GM21737 (cell line): Measurements from ENCODE around the gene CEP128.

Experiments
- ATAC-seq: cut with Tn5 transposase; IDR thresholded peaks from one replicate; pipeline ENCODE4 v1.9.1; 2021; ENCODE audit warnings: mild to moderate bottlenecking, moderate library complexity; ENCODE audit not compliant: unreplicated experiment

CEP128 gene

DNA sequence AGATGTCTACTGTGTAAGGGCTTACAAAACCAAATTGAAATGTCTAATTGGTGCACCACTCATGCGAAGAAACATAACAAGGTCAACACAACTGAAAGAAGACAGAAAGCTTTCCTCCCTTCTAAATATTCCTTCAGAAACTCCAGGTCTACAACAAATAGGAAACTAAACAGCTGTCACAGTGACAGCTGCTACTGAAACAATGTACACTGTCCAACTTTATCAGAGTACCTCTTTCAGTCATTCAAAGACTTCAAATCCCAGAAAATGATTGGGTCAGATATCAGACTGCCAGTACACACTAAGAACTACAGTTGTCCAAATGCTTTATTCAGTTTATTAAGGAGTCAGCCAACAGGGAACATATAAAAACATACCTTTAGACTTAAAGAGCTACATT lies 35.2 kb downstream of the CEP128 start:
- no peak for ATAC-seq

DNA sequence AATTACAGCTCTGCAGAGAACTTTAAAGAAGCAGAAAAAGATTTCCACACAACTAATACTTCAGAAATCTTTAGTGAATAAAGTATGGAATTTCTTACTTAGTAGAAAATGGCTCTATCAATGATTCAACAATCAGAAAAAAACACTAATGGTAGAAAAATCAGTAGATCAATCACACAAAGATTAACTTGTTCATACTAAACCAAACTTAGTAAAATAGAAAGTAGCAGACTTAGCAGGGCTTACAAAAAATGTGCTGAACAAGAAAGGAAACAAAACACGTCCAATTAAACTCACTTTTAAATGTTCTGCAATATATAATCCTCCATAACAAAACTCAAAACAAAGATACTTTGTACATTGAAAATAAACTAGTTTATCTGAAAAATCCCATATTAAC lies 38.9 kb downstream of the CEP128 start:
- ATAC-seq = no peak

DNA sequence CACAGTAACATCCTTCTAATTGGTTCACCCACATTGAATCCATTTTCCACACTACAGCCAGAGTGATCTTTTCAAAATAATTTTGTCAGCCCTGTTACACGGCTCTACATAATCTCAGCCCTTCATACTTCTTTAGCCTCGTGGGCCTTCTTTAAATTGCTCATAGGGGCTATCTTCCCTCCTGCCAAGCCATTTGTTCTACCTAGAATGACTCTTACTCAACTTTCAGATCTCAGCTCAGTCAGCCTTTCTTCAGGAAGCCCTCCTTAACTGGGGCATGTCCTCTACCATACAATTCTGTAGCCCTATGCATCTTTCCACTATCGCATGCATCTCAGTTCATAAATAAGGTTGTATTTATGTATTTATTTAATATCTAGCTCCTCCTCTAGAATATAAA lies 39.7 kb downstream of the CEP128 start:
- ATAC-seq = no peak

DNA sequence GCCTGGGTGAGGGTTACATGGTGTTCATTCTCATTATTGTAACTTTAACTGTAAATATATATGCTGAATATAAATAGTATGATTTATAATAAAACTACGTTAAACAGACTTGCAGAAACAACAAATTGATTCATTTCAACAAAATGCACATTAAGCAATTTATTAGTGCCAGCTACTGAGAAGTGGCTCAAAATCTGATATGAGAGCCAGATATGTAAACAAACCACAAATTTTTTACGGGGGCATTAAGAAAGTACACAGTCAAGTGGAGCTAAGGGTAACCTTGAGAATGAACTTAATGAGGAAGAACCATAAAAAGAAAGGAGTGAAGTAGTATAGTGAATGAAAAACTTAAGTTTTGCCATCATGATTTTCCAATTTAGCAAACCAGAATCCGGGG lies 40.3 kb downstream of the CEP128 start:
- no peak for ATAC-seq

DNA sequence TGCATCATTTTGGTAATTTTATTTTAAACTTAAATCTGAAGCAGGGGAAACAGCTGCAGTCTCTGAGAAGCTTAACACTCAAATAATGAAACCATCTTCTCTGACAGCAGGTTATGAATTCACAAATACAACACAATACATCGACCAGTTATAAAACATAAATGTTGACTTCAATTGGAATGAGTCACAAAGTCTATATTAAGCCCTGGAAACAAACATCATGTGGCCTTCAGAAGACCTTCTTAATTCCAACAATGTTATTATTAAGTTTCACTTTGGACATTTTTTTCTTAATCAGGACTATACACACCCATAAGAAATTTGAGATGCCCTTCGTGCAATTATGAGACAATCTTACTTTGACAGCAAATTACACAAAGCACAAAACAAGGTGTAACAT lies 68.9 kb downstream of the CEP128 start:
- no peak for ATAC-seq

DNA sequence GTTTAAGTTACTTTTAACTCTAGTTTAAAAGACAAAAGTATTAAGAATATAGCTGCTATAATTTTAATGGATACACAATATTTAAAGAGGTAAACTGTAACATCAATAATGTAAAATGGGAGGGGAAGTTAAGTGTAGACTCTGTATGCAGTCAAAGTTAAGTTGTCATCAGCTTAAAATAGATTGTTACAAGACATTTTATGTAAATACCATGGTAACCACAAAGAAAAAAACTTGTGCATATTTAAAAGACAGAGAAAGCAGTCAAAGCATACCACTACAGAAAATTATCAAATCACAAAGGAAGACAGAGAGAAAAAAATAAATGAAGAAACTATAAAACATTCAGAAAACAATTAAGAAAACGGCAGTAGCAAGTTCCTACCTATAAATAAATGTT lies 73.3 kb downstream of the CEP128 start:
- ATAC-seq = no peak

DNA sequence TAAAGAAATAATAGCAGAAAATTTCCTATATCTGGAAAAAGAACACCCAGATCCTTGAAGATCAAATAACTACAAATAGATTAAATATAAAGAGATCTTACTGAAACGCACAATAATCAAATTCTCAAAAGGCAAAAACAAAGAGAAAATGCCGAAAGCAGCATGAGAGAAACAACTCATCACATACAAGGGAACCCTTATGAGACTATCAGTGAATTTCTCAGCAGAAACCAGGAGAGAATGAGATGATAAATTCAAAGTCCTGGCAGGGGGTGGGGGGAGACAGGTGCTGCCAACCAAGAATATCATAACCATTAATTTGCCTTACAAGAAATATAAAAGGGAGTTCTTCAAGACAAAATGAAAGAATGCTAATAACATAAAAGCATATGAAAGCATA lies 73.7 kb downstream of the CEP128 start:
- ATAC-seq = no peak

DNA sequence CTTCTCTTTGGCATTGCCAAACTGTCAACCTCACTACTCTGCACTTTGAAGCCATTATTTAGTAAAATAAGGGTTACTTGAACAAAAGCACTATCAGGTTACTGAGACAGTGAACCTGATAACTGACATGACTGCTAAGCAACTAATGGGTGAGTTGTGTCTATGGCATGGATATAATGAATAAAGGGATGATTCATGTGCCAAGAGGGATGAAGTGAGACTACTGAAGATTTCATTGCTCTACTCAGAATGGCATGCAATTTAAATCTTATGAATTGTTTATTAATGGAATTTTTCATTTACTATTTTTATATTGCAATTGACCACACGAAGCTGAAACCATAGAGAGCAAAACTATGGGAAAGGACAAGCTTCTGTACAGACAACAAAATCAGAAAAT lies 74.4 kb downstream of the CEP128 start:
- no peak for ATAC-seq

DNA sequence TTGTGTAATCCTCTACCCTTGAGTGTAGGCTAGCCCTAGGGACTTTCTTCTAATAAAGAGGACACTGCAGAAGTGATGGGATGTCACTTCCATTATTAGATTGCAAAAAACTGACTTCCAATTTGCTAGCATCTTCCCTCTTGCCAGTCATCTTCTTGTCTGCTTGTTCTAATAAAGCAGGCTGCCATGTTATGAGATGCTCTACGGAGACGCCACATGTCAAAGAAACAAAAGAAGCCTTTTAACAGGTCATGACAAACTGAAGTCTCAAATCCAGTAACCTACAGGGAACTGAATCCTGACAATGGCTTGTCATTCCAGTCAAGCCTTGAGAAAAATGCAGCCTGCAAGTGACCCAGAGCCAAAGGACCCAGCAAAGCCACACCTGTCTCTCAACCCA lies 76.0 kb downstream of the CEP128 start:
- no peak for ATAC-seq

DNA sequence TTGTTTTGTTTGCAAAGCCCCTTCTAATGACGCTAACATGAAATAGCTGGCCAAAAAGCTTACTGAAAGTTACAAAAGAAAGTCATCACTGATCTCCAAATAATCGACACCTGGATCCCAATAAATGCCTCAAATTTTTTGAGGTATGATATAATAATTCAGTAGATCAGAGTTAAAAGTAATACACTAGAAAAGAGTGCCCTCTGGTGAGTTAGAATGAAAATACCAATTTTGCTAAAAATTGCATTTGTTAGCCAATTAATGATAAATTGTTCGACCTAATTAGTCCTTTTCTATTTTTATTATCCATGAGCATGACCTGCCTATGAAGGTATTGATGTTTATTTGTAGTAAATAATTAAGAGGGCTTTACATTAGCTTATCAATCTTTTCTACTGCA lies 78.6 kb downstream of the CEP128 start:
- ATAC-seq = no peak

DNA sequence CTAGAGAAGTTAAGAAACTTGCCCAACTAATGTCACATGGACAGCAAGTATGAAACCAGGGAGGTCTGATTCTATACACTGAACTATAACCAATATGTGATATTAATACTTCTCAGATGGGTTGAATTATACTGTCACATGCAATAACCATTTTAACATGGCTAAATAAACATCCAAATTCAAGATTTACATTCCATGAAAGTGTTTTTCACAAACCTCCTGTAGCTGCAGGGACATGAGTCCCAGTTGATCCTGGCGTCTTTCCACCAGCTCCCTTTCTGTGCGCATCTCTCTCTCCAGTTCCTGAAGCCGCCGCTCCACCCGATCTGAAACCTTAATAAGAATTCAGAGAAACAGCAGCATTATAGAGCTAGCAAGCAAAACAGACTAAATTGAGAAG lies 79.0 kb downstream of the CEP128 start:
- no peak for ATAC-seq

DNA sequence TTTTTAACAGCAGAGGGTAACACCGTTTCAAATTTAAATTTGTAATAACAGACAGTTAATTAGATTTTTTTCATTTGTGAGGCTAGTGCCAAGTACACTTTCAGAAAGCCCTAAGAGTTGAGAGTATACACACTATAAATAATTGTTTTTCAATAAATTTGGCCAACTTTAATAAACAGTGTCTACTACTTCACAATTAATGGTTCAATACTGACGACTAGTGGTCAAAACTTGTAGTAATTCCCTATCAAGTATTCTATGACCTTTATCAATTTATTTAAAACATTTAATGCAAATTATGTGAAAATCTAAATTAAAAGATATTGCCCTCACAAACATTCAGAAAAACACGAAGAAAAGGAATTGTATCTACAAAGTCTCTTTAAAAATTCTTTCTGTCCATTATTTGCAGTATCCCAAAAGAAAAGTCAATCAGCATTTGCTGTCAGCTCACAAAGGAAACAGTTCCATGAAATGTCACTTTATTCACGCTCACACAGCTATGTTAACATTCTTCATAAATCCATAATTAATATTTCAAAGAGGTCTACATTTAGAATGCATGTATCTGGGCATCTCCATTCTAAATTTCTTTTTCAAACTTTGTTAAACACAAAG lies 91.2 kb downstream of the CEP128 start:
- no peak for ATAC-seq

DNA sequence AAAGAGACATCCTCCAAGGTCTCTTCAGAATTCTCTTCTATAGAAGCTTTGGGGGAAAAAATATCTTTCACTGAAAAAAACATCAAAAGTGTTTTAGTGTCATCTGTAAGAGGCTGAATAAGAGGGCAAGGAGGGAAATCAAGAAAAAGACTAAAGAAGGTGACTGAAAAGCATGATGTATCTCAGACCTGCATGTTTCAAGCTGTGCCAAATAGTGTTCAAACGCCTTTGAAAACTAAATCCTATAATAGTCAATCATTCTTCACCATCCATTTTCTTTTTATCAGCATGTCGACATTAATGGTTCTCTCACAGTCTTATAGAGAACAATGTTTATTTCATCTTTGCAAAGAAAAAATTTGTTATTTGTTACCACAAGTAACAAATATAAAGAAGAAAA lies 94.5 kb downstream of the CEP128 start:
- ATAC-seq = no peak

DNA sequence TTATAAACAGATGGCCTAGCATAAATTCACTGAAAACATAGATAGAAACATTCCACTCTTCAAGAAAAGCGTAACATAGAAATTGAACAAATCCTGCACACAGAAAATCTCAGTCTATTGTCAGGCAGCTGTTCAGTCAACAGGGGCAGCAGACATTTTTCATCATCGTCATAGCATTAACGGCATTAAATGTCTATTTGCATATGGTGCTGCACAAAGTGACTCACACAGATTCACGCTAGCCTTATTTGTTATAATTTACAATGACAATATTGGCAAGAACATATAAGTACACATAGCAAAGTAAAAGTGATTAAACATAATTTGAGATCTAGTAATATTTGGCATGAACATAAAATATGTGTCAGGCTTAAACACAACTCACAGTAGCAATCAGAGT lies 95.7 kb downstream of the CEP128 start:
- ATAC-seq = no peak

DNA sequence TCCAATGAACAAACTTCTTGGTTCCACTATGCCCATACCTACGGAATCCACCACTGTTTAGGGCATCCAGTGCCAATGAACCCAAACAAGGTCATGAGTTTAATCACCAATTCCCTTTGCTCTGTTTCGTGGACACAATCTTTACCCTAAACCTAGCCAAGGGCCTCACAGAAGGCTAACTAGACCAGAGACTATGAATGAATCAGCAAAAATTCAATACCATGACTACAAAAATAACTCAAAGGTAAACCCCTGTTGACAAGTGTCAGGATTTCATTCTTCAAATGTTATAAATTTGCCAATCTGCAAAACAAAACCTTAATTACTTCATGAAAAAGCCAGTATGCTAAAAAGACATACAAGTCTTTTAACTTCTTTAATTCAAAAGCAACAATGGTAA lies 96.7 kb downstream of the CEP128 start:
- no peak for ATAC-seq

DNA sequence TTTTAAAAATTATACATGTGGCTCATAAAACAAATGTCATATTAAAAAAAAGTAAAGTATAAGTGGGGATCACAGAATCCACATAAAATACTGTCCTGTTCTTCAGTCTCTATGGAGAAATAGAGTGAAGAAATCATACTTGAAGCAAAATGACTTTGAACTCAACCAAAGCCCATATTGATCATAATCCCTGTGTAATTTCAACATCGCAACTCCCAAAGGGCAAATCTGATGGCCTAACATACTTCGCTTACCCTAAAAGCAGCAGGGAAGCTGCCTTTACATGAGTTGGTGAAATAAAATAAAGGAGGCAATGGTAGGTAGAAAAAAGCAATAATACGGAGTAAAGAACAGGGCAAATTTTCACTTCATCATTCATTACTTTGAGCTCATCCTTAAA lies 101.8 kb downstream of the CEP128 start:
- ATAC-seq = no peak

DNA sequence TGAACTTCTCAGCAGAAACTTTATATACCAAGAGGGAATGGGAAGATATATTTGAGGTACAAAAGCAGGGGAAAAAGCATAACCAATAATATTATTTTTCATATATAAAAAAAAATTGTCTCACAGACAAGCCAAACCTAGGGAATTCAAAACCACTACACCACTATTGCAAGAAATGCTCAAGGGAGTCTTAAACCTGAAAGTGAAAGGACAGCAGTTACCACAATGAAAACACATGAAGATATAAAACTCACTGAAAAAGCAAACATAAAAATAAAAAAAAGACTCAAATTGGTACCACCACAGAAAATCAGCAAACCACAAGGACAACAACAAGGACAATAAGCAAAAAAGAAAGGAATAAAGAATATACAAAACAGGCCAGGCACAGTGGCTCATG lies 131.9 kb downstream of the CEP128 start:
- ATAC-seq = no peak

DNA sequence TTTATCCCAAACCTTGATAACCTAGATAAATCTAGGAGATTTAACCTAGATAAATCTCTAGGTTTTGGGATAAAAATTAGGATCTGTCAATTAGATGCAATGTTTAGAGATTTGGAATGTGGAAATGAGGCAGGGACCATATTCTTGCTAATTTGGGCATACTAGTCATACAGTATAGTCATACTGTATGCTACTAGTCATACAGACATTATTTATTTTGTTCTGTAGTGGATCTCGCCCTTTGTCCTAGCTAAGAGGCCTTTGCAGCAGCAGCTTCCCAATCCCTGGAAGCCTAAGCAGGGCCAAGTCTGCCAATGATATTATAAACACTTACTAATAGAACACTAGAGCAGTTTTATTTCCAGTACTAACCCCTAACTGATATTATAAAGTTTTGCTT lies 136.4 kb downstream of the CEP128 start:
- no peak for ATAC-seq

DNA sequence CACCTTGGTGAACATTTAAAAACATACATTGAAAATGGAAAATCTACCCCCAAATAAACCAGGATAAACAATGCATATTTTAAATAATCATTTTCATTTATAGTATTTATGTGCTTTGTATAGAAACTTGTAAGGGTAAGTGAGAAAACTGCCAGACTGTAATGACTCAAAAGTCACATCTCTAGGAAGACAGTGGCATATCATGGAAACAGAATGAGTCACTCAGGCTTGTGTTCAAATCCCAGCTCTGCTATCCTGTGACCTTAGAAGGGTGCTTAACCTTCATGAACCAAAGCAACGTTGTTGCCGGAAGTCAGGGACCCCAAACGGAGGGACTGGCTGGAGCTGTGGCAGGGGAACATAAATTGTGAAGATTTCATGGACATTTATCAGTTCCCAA lies 142.7 kb downstream of the CEP128 start:
- ATAC-seq = no peak

DNA sequence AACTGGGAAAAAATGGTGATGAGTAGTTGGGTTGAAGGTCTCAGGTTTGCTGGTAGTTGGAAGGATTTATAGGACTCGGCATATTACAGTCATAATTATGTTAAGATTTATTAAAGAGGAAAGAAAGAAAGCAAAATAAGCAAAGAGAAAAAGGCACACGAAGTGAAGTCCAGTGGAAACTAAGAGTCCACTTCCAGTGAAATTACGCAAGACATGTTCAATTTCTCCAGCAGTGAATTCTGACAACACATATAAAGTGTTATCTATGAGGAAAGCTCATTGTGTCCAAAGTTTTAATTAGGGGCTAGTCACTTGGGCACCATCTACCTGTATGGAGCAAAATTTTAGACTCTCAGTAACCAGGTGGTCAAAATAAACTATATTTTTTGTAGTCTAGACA lies 143.3 kb downstream of the CEP128 start:
- no peak for ATAC-seq

DNA sequence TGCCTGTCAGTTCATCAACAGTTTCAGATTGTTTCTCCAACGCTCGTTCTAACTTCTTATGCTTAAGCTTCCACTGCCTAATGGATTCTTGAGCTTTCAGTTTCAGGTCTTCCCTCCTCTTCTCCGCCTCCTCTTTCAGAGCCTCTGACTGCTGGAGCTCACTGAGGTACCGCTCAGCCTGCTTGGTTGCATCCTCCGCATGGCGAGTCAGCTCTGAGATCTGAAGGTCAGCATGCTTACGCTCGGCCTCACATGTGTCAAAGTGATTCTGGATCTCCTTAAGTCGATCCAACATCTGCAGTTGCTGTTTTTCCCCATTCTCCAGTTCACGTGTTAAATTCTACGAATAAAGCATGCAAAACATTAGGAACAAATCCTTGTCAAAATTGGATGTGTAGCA lies 148.8 kb downstream of the CEP128 start:
- no peak for ATAC-seq

DNA sequence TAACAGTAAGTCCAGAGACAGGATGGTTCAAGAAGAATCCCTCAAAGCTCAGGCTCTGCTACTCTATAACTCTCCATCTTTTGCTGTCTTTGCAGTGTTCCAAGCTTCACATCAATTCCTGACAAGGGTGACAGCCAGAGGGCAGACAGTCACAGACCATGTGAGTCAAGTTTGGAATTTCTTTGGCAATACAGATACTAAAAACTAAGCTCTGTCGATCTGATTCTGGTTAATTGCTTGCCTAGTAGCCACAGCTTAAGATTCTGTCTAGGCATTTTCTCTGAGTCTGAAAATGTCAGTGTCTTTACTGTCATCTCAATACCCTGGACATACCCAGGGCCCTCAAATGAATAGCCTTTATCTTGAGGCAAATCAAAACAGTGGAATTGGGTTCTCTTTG lies 153.7 kb downstream of the CEP128 start:
- no peak for ATAC-seq

DNA sequence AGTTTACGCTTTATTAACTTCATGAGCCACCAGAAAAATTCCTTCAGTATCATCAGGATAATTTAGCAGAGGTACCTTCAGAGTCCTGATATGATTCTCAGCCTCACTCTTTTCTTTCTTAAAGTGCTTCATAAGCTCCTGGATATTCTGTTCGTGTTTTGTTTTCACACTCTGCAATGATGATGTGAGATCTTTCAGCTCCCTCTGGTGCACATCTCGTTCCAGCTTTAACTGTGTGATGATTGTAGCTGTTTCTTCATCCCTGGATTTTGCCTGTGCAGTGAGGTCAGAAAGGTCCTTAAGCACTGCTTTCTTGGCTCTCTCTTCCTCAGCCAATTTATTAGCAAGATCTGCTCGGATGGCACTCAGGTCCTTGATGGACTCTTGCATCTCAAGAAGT lies 156.7 kb downstream of the CEP128 start:
- no peak for ATAC-seq

DNA sequence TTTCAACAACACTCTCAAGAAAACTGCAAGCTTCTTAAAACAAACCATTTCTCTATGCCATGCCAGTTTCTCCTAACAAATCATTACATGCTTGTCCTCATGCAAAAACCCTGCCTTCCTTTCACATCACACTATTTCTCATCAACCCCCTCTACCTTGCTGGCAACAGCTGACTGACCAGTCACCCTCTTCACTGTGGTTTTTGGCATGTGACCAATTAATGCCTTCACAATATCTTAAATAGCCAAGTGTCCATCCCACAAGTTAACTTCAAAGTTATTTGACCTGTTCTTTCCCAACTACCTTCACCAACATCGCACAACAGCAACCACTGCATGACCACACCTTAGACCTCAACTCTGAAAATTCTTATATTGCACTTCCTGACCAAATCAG lies 159.6 kb downstream of the CEP128 start:
- ATAC-seq = no peak
